Pancreas (tissue), 10 donors: Measurements from ENCODE around the gene RIOK2. TPM values are rescaled to one million over a fixed set of nuclear protein-coding genes. Genes with fewer than 3 reads are reported as not detected.

Source experiments
- ATAC-seq, 4 donors: fragments of 200-7000 bp; cut with Tn5 transposase; one replicate each; pipeline versions ENCODE4 v1.8.0 to v1.9.1; 2020; ENCODE audit warnings: mild to moderate bottlenecking in 4 of 4, moderate library complexity in 4 of 4
- DNase-seq, 6 donors: peaks; one replicate each; pipeline ENCODE4 v3.0.0-alpha.2; 2020
- FAIRE-seq: peaks from 2 replicates; lab custom pipeline; 2012; peaks lifted over from hg19 to GRCh38; lab: Jason Lieb, UNC
- H3K27ac ChIP-seq, 4 donors: fragments of 200-600 bp; sonication (generic); 1 replicate in 3 of 4; 2 replicates in 1 of 4; pipeline versions ENCODE4 v1.5.0 to v1.8.0; 2020
- H3K27me3 ChIP-seq, 4 donors: fragments of 200-600 bp; one replicate each; pipeline ENCODE4 v1.8.0; 2021
- H3K36me3 ChIP-seq, 3 donors: fragments of 200-600 bp; sonication (generic) in 1 of 3; one replicate each; pipeline versions ENCODE4 v1.5.0 to v1.8.0; 2020 to 2021
- H3K4me1 ChIP-seq, 3 donors: fragments of 200-600 bp; one replicate each; pipeline ENCODE4 v1.8.0; 2021
- H3K4me3 ChIP-seq, 4 donors: fragments of 200-600 bp; sonication (generic) in 2 of 4; one replicate each; pipeline versions ENCODE4 v1.5.0 to v1.8.0; 2020 to 2021
- H3K9me3 ChIP-seq, 4 donors: fragments of 200-600 bp; one replicate each; pipeline ENCODE4 v1.8.0; 2021
- WGBS, 2 donors: extraction: QIAGEN DNeasy Blood & Tissue Kit; methylation state at CpG; one replicate each; pipeline ENCODE4 v1.1.7; 2013; 5-methylcytosine and 5-hydroxymethylcytosine counted together
- intact Hi-C, 3 donors: fragments of 100-400 bp; cut with DNase I; formaldehyde crosslinking; loops; one replicate each; pipeline versions ENCODE4 v1.11.1 to v1.14.2; 2022
- polyA plus RNA-seq, 2 donors: library from polyadenylated mRNA; stranded (reverse); fragments of 200-250 nt; gene quantifications; one replicate each; pipeline ENCODE4 v1.2.3, GENCODE V29; 2013
- total RNA-seq, 6 donors: library from RNA; stranded (reverse); fragmentation: NEBNext Ultra II Directional in 4 of 6; extraction: Animal tissue kit (Norgen Biotek cat#: 25700) in 4 of 6; gene quantifications; one replicate each; pipeline versions ENCODE4 v1.2.1 to v1.2.4, GENCODE V29; 2021 to 2023
- TF ChIP-seq, protein P1 (sequence below), 4 donors: fragments of 200-600 bp; sonication (generic) in 3 of 4; IDR thresholded peaks; one replicate each; pipeline versions ENCODE4 v1.5.0 to v1.8.0; 2021; ENCODE audit warnings: antibody characterized with exemption in 4 of 4
- donor health status: healthy with polysubstance abuse.
- donor health status: DM: no; HTN: no; CAD: no; lungs with moderate emphysema.
- donor health status: DM: no; HTN: no; CAD: no.
- donor health status: control.
- donor health status: control.
- donor health status: Bipolar disorder and iron deficiency.
- donor health status: DM: yes; HTN: yes; CAD: no.
- donor health status: DM: no; HTN: no; CAD: no.
- donor health status: DM: no; HTN: no; CAD: no.
- donor health status: DM: yes; HTN: yes; CAD: no.

Gene RIOK2
- total and polyA plus RNA-seq, 8 donors, result 7.6 to 18.7 (median 11.1) TPM

DNA sequence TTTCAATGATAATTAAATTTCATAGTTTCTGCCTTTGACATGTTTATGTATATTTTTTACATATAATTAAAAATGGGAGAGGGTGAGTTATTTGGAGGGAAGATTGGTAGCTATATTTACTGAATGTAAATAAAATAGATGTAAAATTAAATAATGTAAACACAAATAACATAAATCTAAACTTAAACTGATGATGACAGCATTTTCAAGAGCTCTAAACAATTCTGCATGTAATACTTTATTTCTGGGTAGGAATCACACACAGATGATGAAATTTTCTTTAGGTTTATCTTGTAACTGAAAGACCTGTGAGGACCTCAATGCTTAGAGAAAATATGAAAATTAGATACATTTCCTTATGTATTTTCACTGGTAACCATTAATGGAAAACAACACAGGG lies 42.2 kb upstream of the RIOK2 start:
- TF ChIP-seq, protein P1, sequence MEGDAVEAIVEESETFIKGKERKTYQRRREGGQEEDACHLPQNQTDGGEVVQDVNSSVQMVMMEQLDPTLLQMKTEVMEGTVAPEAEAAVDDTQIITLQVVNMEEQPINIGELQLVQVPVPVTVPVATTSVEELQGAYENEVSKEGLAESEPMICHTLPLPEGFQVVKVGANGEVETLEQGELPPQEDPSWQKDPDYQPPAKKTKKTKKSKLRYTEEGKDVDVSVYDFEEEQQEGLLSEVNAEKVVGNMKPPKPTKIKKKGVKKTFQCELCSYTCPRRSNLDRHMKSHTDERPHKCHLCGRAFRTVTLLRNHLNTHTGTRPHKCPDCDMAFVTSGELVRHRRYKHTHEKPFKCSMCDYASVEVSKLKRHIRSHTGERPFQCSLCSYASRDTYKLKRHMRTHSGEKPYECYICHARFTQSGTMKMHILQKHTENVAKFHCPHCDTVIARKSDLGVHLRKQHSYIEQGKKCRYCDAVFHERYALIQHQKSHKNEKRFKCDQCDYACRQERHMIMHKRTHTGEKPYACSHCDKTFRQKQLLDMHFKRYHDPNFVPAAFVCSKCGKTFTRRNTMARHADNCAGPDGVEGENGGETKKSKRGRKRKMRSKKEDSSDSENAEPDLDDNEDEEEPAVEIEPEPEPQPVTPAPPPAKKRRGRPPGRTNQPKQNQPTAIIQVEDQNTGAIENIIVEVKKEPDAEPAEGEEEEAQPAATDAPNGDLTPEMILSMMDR (IDR thresholded peaks at IDR 0.05), result no peak
- H3K36me3 ChIP-seq, result no peaks in the 10 kb centered on the region
- no peak overlapping the region for H3K27ac ChIP-seq
- H3K4me1 ChIP-seq, result peaks cover 0 to 16% (median 0%) of the 10 kb centered on the region in 3 donors
- no peaks in the 10 kb centered on the region for H3K9me3 ChIP-seq
- DNase-seq (no peak), FAIRE-seq (no peak), ATAC-seq (no peak)
- intact Hi-C loops, result no loop called here
- H3K27me3 ChIP-seq, result no peaks in the 10 kb centered on the region
- H3K4me3 ChIP-seq, result no peak overlapping the region

DNA sequence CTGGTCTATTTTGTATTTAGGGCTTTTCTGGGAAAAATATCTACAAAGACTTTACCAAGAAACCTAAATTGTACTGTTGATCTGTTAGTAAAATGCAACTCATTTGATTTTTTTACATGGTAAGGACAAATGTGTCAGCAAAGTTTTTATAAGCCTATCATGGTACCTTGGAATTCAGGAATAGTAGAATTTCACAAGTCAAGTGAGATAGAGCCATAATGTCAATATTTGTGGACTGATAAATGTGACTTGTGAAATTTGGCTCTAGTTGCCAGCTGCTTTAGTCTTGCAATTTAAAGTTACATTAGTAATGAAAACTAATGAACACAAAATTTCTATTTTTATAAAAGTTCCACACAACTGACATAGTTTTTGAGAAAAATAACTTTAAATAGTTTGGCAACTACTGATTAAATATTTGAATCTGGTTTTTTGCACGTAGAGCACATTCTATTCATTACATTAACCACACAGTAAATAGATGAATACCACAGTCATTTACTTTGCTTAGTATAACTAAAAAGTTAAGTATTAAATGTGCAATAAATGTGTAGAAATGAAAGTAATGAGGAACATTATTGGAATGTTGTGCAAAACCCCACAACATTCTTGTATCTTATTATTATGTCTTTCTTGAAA lies 41.2 kb upstream of the RIOK2 start:
- DNase-seq (no peak), FAIRE-seq (peak; percentile 63), ATAC-seq (peak; percentile 65 to 99 (median 86))
- TF ChIP-seq, protein P1 (IDR thresholded peaks at IDR 0.05), result no peak
- intact Hi-C loops, result no loop called here
- no peak overlapping the region for H3K27ac ChIP-seq
- 12% methylated on average over 1 of the region's 1 CpG for WGBS, 2 donors
- H3K36me3 ChIP-seq, result no peaks in the 10 kb centered on the region
- H3K4me1 ChIP-seq, result peaks cover 0 to 16% (median 0%) of the 10 kb centered on the region in 3 donors
- no peaks in the 10 kb centered on the region for H3K27me3 ChIP-seq
- no peaks in the 10 kb centered on the region for H3K9me3 ChIP-seq
- H3K4me3 ChIP-seq, result no peak overlapping the region

DNA sequence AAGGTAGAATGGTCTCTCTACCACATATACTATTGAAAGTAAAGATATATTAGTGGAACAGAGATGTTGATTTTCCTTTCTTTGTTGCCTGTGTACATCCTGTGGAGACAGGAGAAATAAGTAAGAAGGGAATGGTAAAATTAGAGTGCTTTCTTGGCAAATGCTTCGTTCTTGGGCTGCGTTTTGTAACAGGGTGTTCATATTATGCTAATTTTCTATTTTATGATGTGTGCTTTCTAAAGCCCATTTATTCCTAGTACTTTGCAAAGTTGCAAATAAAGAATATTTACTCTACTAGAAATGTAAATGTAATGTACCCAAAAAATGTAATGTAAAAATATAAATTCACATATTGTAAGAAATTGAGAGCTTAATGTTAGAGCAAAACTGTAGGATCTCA lies 40.5 kb upstream of the RIOK2 start:
- no peaks in the 10 kb centered on the region for H3K27me3 ChIP-seq
- FAIRE-seq (no peak), ATAC-seq (no peak), DNase-seq (no peak)
- H3K4me3 ChIP-seq, result no peak overlapping the region
- H3K27ac ChIP-seq, result no peak overlapping the region
- TF ChIP-seq, protein P1 (IDR thresholded peaks at IDR 0.05), result no peak
- no peaks in the 10 kb centered on the region for H3K36me3 ChIP-seq
- intact Hi-C loops, result no loop called here
- H3K4me1 ChIP-seq, result peaks cover 0 to 16% (median 0%) of the 10 kb centered on the region in 3 donors
- 62 to 63% methylated on average over 2 of the region's 2 CpGs for WGBS, 2 donors
- H3K9me3 ChIP-seq, result no peaks in the 10 kb centered on the region

DNA sequence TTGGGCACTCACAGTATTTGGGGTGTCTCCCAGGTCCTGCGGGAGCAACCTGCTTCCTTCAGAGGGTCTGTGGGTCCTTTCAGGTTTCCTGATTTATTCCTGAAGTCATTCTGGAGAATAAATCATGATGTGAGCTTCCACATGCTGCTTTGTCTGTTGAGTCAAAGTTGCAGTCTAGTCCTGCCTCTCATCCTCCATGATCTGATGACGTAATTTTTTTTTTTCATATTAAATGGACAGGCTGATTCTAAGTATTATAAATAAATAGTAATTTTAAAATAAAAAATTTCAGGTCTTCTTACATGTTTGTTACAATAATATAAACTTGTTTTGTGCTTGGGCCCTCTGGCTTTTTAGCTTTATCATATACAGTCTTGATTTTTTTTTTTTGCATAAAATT lies 26.3 kb upstream of the RIOK2 start:
- ATAC-seq, result no peak
- Histone ChIP-seq H3K9me3 (no peaks in the 10 kb centered on the region), H3K27me3 (no peaks in the 10 kb centered on the region), H3K4me1 (no peaks in the 10 kb centered on the region), H3K4me3 (no peak overlapping the region), H3K36me3 (no peaks in the 10 kb centered on the region), H3K27ac (no peak overlapping the region)
- TF ChIP-seq, protein P1 (IDR thresholded peaks at IDR 0.05), result no peak
- DNase-seq, result no peak
- FAIRE-seq, result no peak
- WGBS, 2 donors, result 91 to 93% methylated on average over 2 of the region's 2 CpGs
- intact Hi-C loops, result no loop called here

DNA sequence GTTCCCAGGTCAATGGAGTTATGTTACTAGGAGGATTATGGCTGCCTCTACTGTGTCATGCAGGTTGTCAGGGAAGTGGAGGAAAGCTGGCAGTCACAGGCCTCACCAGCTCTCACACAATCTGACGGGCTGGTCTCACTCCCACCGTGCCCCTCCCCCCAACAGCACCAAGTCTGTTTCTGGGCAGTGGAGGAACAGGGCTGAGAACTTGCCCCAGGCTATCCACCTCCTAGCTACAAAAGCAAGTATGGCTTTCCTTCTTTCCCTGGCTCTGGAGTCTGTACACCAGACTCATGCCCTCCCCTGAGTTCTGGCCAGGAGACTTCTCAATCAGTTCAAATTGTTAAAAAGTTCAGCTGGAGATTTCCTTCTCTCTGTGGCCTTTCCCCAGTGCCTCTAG lies 25.7 kb upstream of the RIOK2 start:
- Histone ChIP-seq H3K36me3 (no peaks in the 10 kb centered on the region), H3K27ac (no peak overlapping the region), H3K9me3 (no peaks in the 10 kb centered on the region), H3K27me3 (no peaks in the 10 kb centered on the region), H3K4me3 (no peak overlapping the region), H3K4me1 (no peaks in the 10 kb centered on the region)
- WGBS, 2 donors, result 88 to 96% methylated on average over 2 of the region's 2 CpGs
- TF ChIP-seq, protein P1 (IDR thresholded peaks at IDR 0.05), result no peak
- intact Hi-C loops, result no loop called here
- ATAC-seq, result no peak
- FAIRE-seq, result no peak
- DNase-seq, result no peak
